ENCODE data around the gene MYO1E. TPM values are rescaled to one million over a fixed set of nuclear protein-coding genes. Genes with fewer than 3 reads are reported as not detected.

Gene MYO1E
- total RNA-seq, 1 donor = 19.9 TPM

DNA sequence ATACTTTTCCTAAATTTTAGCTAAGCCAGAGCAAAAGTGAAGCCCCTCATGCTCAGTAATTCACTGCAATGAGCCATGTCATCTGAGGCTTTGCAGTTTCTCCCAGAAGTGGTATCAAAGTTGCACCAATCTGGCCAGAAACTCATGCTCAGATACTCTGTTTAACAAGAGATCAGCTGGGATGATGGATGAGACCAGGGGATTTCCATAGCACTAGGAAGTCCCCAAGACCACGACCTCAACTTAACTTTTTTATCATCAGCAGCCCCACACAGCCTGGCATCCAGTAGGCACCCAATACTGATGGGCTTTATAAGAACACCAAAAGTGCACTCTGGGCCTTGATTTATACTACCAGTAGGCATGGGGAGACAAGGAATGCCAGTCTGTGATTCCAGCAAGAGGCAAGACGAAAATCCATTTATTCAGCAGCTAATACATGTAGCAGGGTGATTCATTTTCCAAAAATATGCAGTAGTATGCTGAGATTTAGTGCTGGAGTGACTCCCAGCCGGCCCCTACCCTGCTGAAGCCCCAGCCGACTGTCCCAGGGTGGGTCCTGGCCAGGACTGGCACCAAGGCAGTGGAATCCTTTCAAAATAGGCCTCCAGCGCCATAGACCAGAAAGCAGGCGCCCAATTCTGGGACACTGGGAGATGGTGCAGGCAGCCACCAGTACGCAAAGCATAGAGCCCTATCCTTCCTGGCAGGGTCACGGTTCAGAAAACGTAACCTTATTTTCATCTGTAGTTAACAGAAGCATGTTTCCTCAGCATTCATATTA is 166.6 kb downstream of the MYO1E start:
- DNase-seq (ENCODE audit: low read depth in 2 of 3, low spot score in 2 of 3) = no peak

- no peak for DNase-seq (ENCODE audit: low read depth in 2 of 3, low spot score in 2 of 3)
These were observed 169.0 kb downstream of the MYO1E start for GRCh38 chr15:59203657-59204056.

- no peak for DNase-seq (ENCODE audit: low read depth in 2 of 3, low spot score in 2 of 3)
These were observed 169.7 kb downstream of the MYO1E start for GRCh38 chr15:59203008-59203407.

DNA sequence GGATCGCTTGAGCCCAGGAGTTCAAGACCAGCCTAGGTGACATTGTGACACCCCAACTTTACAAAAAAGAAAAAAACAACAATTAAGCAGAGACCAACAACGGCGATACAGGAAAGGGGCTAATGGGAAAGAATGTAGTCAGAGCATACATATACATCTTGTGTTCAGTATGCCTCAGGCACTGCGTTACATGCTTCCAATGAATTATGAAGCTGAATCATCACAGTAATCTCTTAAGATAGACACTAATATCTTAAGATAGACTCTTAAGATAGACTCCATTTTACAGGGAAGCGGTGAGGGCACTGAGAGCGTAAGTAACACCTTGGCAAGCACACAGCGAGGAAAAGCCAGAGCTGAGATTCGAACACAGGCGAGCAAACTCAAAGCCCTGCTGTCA is 172.1 kb downstream of the MYO1E start:
- DNase-seq (ENCODE audit: low read depth in 2 of 3, low spot score in 2 of 3) = no peak

GRCh38 chr15:59199626-59200465 is 172.8 kb downstream of the MYO1E start:
- no peak for DNase-seq (ENCODE audit: low read depth in 2 of 3, low spot score in 2 of 3)

DNA sequence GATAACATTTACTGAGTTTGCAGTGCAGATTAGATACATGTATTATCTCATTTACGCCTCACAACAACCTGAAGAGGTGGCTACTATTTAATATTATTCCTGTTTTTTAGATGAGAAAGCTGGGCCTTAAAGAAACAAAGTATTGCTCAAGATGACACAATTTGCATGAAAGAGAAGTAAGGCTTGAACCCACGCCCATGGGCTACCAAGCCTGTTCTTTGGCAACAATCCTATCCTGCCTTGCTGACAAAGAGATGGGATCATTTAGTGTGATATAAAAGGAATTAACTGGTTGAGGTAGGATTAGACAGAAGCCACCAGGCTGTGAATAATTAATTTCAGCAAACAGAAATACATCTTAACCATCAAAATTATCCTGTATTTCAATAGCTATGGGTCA is 175.2 kb downstream of the MYO1E start:
- no peak for DNase-seq (ENCODE audit: low read depth in 2 of 3, low spot score in 2 of 3)

DNA sequence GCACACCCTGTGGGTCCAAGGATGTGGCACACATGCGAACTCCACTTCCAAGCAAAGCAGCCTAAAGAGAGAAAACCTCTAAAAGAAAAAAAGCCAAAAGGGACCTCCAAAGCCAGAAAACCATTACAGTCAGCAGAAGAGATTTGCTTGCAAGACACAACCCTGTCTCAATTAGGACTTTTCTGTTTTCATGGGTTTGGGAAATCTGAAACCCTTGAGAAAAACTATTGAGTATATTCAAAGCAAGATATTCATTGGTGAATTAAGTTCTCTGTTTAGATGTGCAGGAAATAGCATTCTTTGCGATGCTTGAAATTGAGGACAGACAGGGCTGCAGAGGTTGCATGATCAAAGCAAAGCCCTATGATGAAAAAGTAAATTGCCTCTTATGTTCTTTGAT is 176.3 kb downstream of the MYO1E start:
- no peak for DNase-seq (ENCODE audit: low read depth in 2 of 3, low spot score in 2 of 3)

DNA sequence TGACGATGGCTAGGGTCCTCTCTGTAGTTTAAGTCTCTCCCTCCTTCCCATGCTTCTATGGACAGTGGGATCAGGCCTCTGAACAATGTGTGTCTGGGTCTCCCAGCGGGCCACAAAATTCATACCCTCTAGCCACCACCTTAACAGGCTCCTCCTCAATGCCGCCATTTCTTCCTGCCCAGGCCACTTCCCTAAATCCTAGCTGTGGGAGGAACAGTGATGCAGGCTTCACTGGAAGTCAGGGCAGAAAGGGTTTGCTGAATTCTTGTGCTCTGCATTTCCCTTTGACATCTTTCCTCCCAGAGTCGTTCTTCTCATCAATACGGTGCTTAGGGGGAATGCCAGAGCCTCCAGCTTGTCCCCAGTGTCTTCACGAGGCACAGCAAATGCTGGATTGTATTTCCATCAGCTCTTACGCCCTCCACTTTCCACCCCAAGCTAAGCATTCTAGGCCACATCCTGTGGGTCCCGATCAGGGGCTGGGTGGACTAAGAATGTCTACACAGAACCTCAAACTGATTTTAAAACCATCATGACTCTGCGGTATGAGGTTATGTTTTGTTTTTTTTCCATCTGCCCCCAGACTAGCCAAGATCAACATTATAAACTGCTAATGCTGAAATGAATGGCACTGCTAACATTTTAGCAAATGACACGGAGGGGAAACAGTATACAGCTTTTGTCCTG is 177.9 kb downstream of the MYO1E start:
- no peak for DNase-seq (ENCODE audit: low read depth in 2 of 3, low spot score in 2 of 3)

DNA sequence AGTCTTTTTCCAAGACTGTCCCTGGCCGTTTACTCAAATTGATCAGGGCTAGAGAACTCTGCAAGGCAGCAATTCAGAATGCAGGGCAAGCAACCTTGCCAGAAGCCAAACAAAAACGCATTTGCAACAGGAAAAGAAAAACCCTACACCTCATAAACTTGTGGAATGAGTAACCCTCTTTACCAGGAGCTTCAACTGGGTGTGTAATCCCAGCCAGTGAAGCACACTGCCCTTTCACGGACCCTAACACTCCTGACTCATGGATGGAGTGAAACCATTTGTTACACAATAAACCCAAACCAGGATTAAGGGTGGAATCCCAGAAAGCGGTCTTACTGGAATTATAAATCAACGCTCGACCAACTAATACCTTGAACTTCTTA is 180.8 kb downstream of the MYO1E start:
- no peak for DNase-seq (ENCODE audit: low read depth in 2 of 3, low spot score in 2 of 3)

DNA sequence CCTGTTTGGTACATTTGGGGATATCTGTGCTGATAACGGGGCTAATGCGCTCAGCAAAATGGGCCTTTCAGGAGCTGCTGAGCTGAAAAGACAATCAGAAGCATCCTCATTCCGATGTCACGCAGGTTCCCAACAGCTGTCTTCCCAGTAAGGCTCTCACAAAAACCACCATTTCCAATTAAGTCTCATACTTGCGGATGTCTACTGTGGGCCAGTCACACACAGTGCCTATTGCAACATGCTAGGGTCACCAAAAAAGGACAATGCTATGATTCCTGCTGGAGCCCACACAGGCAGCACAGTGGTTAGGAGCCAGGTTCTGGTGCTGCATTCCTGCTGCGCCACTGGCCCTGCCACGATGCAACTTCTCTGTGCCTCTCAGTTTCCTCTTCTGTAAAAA is 182.4 kb downstream of the MYO1E start:
- no peak for DNase-seq (ENCODE audit: low read depth in 2 of 3, low spot score in 2 of 3)

DNA sequence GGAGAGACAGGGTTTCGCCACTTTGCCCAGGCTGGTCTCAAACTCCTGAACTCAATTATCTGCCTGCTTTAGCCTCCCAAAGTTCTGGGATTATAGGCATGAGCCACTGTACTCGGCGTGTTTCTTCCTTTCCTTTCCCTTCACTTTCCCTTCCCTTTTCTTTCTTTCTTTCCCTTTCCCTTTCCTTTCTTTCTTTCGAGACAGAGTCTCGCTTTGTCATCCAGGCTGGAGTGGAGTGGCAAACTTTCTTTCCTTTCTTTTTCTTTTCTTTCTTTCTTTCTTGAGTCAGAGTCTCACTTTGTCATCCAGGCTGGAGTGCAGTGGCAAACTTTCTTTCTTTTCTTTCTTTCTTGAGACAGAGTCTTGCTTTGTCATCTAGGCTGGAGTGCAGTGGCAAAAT is 183.4 kb downstream of the MYO1E start:
- DNase-seq (ENCODE audit: low read depth in 2 of 3, low spot score in 2 of 3) = no peak

DNA sequence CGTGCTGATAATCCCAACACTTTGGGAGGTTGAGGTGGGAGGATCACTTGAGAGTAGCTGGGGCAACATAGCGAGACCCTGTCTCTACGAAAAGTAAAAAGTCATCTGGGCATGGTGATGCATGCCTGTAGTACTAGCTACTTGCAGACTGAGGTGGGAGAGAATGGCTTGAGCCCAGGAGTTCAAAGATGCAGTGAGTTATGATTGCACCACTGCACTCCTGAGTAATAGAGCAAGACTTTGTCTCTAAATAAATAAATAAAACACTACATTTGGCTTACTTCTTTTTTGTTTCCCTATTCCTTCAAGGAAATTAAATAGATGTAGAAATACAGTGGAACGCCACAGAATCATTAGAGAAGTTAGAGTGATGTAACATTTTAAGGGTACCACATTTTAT is 186.2 kb downstream of the MYO1E start:
- no peak for DNase-seq (ENCODE audit: low read depth in 2 of 3, low spot score in 2 of 3)

DNA sequence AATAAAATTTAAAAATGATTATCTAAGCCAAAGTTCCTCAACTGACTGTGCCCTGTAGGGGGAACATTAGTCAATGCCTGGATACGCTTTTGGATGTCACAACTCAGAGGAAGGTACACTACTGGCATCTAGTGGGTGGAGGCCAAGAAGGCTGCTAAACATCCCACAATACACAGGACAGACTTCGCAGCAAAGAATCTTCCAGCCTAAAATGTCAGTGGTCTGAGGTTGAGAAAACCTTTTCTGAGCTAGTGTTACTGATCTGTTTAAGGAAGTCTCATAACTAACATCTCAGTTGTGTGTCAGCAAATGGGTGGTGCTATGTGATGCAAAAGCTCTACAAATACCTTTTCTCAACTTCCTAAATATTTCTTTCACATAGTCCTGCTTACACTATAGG is 186.9 kb downstream of the MYO1E start:
- DNase-seq (ENCODE audit: low read depth in 2 of 3, low spot score in 2 of 3) = peak in 1 of 3 donors; percentile 9

GRCh38 chr15:59180945-59181600 is 191.6 kb downstream of the MYO1E start:
- no peak for DNase-seq (ENCODE audit: low read depth in 2 of 3, low spot score in 2 of 3)

DNA sequence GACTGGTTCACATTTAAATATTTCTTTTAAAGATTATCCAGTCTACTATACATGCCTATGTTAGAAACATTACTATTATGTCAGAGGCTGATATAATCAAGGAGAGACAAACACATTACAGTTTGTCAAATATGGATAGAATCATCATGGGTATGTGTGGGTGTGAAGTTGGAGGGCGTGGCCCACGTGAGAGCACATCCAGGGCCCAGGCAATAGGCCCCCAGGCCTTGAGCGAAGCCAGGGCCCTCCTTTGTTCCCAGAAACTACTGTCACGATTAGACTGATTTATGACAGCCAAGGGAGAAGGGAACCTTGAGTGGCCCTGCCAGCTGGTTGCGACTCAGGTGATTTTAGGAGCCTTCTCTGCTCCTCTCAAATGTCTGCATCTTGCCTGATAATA is 193.0 kb downstream of the MYO1E start:
- no peak for DNase-seq (ENCODE audit: low read depth in 2 of 3, low spot score in 2 of 3)

DNA sequence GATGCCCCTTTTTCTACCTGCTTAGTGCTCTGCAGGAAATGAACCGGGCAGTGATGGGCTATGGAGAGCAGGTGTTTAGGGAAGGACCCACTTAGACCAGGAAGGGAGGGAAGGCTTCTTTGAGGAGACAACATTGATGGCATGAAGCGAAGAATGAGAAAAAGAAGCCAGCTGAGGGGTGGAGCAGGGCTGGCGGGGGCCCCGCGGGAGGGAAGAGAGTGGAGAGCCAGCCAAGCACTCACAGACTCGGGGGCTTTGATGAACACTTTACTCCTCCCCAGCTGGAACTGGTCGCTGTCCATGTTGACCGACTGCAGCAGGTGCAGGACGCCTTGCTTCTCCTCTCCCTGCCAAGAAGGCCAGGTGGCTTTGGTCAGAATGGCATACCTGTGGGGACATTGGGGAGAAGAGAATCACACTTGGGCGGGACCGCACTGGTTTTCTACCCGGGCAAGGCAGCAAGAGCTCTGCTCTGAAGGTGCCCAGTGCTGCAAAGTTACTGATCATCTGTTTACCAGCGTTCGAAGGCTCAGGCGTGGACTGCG is 194.4 kb downstream of the MYO1E start:
- no peak for DNase-seq (ENCODE audit: low read depth in 2 of 3, low spot score in 2 of 3)

- no peak for DNase-seq (ENCODE audit: low read depth in 2 of 3, low spot score in 2 of 3)
These were observed 195.4 kb downstream of the MYO1E start for GRCh38 chr15:59177317-59177660.

GRCh38 chr15:59176653-59177316 is 195.9 kb downstream of the MYO1E start:
- DNase-seq (ENCODE audit: low read depth in 2 of 3, low spot score in 2 of 3) = peak in 1 of 3 donors; percentile 45

GRCh38 chr15:59174835-59175831 is 197.5 kb downstream of the MYO1E start:
- DNase-seq (ENCODE audit: low read depth in 2 of 3, low spot score in 2 of 3) = peak in 2 of 3 donors; percentile 29 to 47

Data from hematopoietic multipotent progenitor cell (in vitro differentiated cells).